Mesothelial cell of epicardium (in vitro differentiated cells): ENCODE data around the gene PDE1C. TPM values are rescaled to one million over a fixed set of nuclear protein-coding genes. Genes with fewer than 3 reads are reported as not detected.
A peak's percentile ranks its signal among the peaks of the same experiment; 100 is the strongest.

Source experiments
- DNase-seq, 2 experiments: peaks; one replicate each; pipeline ENCODE4 v3.0.0; 2021; ENCODE audit warnings: low spot score in 2 of 2; ENCODE audit not compliant: unreplicated experiment in 2 of 2
- H3K27ac Mint-ChIP-seq: 2 replicates; pipeline ENCODE4 v1.8.0; 2021; ENCODE audit warnings: mixed read lengths
- H3K27me3 Mint-ChIP-seq: 2 replicates; pipeline ENCODE4 v1.8.0; 2021; ENCODE audit warnings: low read depth, mixed read lengths
- H3K36me3 Mint-ChIP-seq: 2 replicates; pipeline ENCODE4 v1.8.0; 2021; ENCODE audit warnings: mixed read lengths
- H3K4me1 Mint-ChIP-seq: 2 replicates; pipeline ENCODE4 v1.8.0; 2021; ENCODE audit warnings: mixed read lengths
- H3K4me3 Mint-ChIP-seq: 2 replicates; pipeline ENCODE4 v1.8.0; 2021; ENCODE audit warnings: mild to moderate bottlenecking, moderate library complexity, mixed read lengths
- H3K9me3 Mint-ChIP-seq: 2 replicates; pipeline ENCODE4 v1.8.0; 2021; ENCODE audit warnings: mixed read lengths
- total RNA-seq: library from RNA; stranded (reverse); gene quantifications from 3 replicates; pipeline ENCODE4 v1.2.1, GENCODE V29; 2021
- TF ChIP-seq, protein P1 (sequence below): fragments of 200-600 bp; sonication (generic); IDR thresholded peaks from one replicate; pipeline ENCODE4 v1.5.0; 2021; ENCODE audit warnings: antibody characterized with exemption; ENCODE audit not compliant: unreplicated experiment

Gene PDE1C
- 0.68 to 2.1 TPM (median 0.94 TPM) in 3 replicates for total RNA-seq

DNA sequence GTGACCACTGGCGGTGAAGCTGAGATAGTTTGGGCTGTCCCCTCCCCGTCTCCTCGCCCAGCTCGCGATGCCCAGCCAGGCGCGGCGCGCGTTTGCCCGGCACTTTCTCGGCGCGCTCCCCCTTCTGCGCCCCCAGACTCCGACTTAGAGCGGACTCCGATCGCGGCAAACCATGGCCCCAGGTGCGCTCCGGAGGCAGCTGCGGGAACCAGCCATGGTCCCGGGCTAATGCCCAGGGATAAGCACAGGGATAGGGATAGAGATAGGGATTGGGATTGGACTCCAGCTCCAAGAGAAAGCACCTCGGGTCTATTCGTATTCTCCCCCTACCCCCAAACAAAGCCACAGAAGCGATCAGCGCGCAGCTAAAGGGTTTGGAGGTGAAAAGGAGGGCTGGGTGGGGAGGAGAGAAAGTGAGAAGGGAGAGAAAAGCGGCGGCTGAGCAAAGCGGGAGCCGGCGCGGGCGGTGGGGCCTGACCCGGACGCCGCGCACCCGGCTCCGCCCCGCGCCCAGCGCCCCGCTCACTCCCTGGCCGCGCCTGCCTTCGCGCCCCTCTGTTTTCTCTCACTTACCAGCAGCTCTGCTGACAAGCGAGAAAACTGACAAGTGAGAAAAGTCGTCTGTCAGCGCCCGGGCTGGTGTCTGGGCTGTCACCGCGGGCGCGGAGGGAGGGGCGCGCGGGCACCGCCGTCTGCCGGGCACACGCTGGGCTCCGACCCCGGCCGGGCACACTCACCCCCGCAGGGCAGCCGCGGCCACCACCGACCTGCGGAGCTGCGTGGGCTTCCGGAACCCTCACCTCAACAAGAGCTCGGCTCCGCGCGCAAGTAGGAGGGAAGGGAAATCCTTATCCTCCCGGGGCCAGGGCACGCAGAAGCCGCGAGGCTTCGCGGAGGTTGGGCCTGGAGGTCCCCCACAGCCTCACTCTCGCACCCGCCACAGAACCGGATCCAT lies at the start of gene PDE1C:
Gene PDE1C, minus strand, starts transcription at position 2 of the 955 bp plus-strand sequence.
- Mint-ChIP-seq H3K9me3 (no peaks in the 10 kb centered on the region), H3K4me1 (peaks cover 9% of the 10 kb centered on the region), H3K27me3 (peaks cover 96% of the 10 kb centered on the region), H3K36me3 (no peaks in the 10 kb centered on the region), H3K27ac (no peak within 1 kb of the TSS), H3K4me3 (peak within 1 kb of the TSS; percentile 75)
- TF ChIP-seq, protein P1, sequence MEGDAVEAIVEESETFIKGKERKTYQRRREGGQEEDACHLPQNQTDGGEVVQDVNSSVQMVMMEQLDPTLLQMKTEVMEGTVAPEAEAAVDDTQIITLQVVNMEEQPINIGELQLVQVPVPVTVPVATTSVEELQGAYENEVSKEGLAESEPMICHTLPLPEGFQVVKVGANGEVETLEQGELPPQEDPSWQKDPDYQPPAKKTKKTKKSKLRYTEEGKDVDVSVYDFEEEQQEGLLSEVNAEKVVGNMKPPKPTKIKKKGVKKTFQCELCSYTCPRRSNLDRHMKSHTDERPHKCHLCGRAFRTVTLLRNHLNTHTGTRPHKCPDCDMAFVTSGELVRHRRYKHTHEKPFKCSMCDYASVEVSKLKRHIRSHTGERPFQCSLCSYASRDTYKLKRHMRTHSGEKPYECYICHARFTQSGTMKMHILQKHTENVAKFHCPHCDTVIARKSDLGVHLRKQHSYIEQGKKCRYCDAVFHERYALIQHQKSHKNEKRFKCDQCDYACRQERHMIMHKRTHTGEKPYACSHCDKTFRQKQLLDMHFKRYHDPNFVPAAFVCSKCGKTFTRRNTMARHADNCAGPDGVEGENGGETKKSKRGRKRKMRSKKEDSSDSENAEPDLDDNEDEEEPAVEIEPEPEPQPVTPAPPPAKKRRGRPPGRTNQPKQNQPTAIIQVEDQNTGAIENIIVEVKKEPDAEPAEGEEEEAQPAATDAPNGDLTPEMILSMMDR, result no peak
- DNase-seq, result peak in 1 of 2 experiments; percentile 45

DNA sequence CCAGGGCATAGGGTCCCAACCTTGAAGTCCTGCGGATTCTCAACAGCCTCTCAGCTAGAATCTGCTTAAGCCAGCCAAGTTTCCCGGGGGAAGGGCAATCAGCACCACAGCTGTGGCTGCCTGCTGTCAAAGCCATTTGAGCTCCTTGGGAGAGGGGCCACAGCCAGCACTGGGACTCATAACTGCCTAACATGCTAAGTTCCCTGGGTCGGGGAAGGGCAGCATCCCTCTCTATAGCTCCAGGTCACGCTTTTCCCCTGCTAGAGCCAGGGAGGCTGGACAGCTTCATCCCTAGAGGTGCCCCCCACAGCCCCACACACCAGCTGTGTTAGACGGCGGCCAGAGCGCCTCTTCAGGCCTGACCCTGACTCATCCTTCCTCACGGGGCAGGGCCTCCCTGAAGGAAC lies 49.6 kb upstream of the PDE1C start:
- TF ChIP-seq, protein P1, result no peak
- Mint-ChIP-seq H3K27ac (no peak overlapping the region), H3K4me1 (no peaks in the 10 kb centered on the region), H3K9me3 (peaks cover 14% of the 10 kb centered on the region), H3K27me3 (peaks cover 3% of the 10 kb centered on the region), H3K4me3 (no peak overlapping the region), H3K36me3 (no peaks in the 10 kb centered on the region)
- DNase-seq, result no peak

DNA sequence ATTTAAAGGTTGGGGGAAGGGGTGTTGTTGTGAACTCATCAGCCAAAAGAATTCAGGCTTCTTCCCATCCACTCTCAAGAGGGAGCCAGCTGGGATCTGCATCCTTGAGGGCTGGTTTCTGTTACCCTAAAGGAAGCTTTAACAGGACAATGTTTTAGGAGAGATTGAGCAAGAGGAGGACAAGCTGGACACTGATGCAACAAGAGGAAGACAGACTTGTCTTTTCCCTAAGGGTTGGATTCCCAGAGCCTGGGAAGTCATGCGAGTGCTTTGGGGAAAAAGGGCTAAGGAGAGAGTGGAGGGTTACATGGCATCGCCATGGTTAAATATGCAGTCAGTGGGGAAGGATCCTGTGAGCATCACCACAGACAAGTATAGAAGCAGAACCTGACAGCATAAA lies 47.6 kb upstream of the PDE1C start:
- no peak overlapping the region for H3K27ac Mint-ChIP-seq
- H3K27me3 Mint-ChIP-seq, result peaks cover 3% of the 10 kb centered on the region
- H3K36me3 Mint-ChIP-seq, result no peaks in the 10 kb centered on the region
- DNase-seq, result no peak
- TF ChIP-seq, protein P1, result no peak
- H3K9me3 Mint-ChIP-seq, result peaks cover 20% of the 10 kb centered on the region
- no peaks in the 10 kb centered on the region for H3K4me1 Mint-ChIP-seq
- H3K4me3 Mint-ChIP-seq, result no peak overlapping the region

DNA sequence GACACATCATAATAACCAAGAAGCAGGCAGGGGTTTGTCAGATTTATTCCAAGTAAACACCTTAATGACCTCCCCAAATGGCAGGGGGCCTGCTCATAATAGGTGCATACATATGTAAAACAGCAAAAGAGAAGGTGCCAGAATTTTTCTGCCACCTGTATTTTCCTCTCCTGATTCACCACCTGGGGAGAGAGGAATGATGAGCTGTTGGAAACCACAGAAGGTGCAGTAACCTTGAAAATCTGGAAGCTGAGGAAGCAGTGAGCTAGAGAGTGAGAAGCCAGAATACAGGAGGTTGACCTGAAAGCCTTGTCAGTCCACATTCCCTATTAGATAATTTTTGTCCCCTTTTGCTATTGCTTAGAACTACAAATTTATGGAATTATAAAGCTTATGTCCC lies 46.2 kb upstream of the PDE1C start:
- H3K4me3 Mint-ChIP-seq, result no peak overlapping the region
- DNase-seq, result no peak

DNA sequence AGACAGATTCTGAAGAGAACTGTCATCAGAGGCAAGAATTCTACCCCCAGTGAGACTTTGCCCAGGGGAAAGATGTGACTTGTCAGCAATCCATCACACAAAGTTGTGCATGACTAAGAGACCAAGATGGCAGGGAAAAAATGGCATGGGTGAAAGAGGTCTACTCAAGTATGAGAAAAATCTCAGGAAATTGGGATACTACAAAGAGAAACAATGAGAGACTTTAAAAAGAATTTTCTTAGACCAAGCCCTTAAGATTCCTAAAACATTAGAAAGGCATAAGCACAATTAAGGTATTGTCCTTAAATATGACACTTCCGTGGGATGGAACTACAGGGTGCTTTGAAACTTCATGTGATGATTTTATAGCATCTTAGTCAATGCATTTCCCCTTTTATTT lies 45.6 kb upstream of the PDE1C start:
- Mint-ChIP-seq H3K27ac (no peak overlapping the region), H3K4me3 (no peak overlapping the region)

More for the DNA sequence above, 46.2 kb upstream of the PDE1C start:
- TF ChIP-seq, protein P1, result no peak
- Mint-ChIP-seq H3K4me1 (no peaks in the 10 kb centered on the region), H3K36me3 (no peaks in the 10 kb centered on the region), H3K9me3 (peaks cover 24% of the 10 kb centered on the region), H3K27me3 (no peaks in the 10 kb centered on the region), H3K27ac (no peak overlapping the region)

More for the DNA sequence above, 45.6 kb upstream of the PDE1C start:
- TF ChIP-seq, protein P1, result no peak
- no peaks in the 10 kb centered on the region for H3K36me3 Mint-ChIP-seq
- H3K27me3 Mint-ChIP-seq, result no peaks in the 10 kb centered on the region
- H3K4me1 Mint-ChIP-seq, result no peaks in the 10 kb centered on the region
- H3K9me3 Mint-ChIP-seq, result peaks cover 27% of the 10 kb centered on the region
- no peak for DNase-seq
